GM19372 (cell line): ENCODE measurements around the gene SCP2D1.

Experiments
- ATAC-seq: cut with Tn5 transposase; IDR thresholded peaks from one replicate; pipeline ENCODE4 v1.9.1; 2021; ENCODE audit warnings: mild to moderate bottlenecking, low read depth, moderate library complexity; ENCODE audit not compliant: unreplicated experiment

The SCP2D1 gene

DNA sequence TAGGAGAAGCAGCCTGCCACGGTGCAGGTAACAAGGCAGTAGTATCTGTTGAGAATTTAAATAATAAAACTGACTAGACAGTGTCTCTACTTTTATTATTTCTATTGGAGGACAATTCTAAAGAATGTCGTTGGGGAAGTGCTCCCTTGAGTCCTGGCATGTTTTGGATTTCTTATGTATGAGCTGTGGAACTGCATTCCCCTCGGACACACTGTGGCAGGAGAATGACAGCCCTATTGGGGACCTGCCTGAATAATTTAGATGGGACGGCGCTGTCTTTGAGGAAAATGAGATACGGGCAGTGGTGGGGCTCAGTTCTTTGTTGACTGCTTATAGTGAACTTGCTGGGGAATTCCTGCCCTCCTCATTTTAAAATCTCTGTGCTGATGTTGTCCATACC lies 2.4 kb upstream of the SCP2D1 start:
- no peak for ATAC-seq

DNA sequence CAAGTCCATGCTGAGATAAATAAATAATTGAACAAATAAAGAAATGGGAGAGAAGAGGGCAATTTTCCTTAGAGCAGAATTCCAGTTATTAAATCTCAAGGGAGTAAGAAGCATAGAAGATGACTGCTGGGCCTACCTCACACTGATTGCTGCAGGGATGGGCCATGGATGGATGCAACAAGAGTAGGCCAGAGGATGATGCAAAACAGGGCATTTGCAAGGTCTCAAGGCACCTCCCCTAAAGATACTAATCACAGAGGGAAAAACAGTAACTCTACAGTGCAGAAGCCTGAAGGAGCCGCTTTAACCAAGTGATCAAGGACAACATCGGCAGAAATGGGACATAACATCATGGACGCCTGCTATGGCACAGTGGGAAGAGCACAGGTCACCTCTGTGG lies 1.7 kb upstream of the SCP2D1 start:
- ATAC-seq = no peak

- ATAC-seq = peak; percentile 59
These were observed 1.8 kb downstream of the SCP2D1 start for GRCh38 chr20:18815194-18815942.

GRCh38 chr20:18822832-18823231 lies 9.2 kb downstream of the SCP2D1 start:
- ATAC-seq = no peak

- ATAC-seq = no peak
These were observed 18.4 kb downstream of the SCP2D1 start for GRCh38 chr20:18831830-18832499.

GRCh38 chr20:18832546-18833200 lies 19.1 kb downstream of the SCP2D1 start:
- no peak for ATAC-seq

GRCh38 chr20:18835466-18836256 lies 22.1 kb downstream of the SCP2D1 start:
- ATAC-seq = no peak

- no peak for ATAC-seq
These were observed 24.1 kb downstream of the SCP2D1 start for GRCh38 chr20:18837718-18838117.

GRCh38 chr20:18839507-18840247 lies 26.1 kb downstream of the SCP2D1 start:
- no peak for ATAC-seq

- no peak for ATAC-seq
These were observed 26.7 kb downstream of the SCP2D1 start for GRCh38 chr20:18840248-18840645.

- no peak for ATAC-seq
These were observed 31.4 kb downstream of the SCP2D1 start for GRCh38 chr20:18845017-18845416.

- ATAC-seq = no peak
These were observed 33.7 kb downstream of the SCP2D1 start for GRCh38 chr20:18847226-18847755.

- ATAC-seq = no peak
These were observed 35.5 kb downstream of the SCP2D1 start for GRCh38 chr20:18849131-18849530.

DNA sequence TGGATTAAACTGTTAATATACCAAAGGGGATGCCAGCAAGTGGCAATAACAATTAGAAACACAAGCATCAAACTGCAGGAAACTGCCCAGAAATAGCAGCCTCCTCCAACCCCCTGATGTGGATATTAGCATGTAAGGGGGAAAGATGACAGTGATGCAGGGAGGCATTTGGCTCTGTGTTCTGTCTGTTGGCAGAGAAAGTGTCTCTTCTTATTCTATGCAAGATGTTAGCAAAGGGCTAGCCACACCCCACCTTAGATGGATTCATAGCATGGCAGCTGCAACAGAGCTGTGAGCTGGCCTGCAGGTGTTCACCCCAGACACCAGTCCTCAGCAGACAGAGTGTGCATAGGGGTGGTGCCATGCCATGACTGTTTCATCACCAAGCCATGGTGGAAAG lies 38.0 kb downstream of the SCP2D1 start:
- no peak for ATAC-seq

DNA sequence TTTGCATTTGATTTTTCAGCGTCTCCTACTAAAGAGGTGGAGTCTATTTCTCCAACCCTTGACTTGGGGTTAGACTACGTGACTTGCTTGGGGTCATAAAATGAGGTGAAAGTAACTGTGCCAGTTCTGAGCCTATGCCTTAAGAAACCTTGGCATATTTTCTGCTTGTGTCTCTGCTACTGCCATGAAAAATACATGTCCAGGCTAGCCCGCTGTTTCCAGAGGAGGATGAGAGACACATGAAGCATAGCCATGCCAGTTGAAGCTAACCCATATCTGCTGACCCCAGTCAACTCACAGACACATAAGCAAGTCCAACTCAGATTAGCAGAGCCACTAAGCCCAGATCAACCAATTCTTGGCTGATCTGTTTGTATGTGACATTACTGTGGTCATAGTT lies 38.7 kb downstream of the SCP2D1 start:
- ATAC-seq = no peak

DNA sequence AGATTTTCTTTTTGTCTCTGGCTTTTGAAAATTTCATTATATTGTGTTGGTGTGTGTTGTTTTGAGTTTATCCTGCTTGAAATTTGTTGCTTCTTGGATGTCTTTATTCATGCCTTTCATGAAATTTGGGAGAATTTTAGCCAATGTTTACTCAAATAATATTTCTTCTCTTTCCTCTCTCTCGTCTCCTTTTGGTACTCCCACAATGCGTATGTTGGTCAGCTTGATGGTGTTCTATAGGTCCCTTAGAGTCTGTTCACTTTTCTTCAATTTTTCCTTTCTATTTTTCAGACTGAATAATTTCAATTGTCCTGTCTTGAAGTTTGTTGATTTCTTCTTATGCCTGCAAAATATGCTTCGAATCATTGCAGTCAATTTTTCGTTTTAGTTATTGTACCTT lies 39.6 kb downstream of the SCP2D1 start:
- ATAC-seq = no peak

DNA sequence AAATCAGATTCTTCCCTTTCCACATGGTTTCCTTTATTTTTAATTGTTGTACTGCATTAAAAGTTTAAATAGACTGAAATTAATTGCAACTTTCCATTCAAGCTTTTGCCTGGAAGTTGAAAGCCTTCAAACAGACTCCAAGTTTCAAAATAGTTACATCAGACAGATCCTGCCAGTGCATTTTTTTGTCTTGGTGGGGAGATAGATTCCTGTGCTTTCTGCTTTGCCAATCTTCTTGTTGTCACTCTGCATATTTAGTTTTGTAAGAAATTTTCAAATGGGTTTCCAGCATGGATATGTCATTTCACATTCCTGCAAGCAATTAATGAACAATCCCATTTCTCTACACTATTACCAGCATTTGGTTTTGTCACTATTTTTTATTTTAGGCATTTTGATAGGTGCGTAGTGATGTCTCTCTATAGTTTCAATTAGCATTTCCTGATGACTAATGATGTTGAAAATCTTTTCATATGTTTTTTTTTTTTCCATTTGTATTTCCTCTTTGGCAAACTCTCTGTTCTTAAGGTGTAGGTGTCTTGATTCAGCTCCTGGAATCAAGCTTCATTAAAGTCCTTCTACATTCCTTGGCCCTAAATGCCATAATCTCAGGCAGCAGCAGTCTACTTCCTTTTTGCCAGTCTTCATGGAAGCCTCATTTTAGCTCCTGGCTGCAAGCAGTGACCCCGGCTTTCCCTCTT lies 40.5 kb downstream of the SCP2D1 start:
- no peak for ATAC-seq

DNA sequence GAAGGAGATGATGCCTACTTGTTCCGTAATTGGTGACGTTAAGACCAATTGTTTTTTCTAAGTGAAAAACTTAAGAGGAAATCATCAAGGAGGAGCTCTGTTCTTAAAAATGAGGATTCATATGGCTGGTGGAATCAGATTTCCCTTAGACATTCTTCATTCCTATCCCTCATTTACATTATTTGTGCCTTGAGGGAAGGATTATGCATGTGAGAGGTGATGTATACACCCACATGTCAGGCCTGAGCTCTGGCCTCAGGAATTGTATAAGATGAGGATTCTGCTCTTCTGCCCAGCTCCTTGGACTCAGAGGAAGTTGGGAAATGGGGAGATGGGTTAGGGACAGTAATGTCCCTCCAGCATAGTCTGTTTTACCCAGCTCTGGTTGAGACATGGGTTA lies 42.3 kb downstream of the SCP2D1 start:
- ATAC-seq = no peak

GRCh38 chr20:18856873-18857272 lies 43.3 kb downstream of the SCP2D1 start:
- no peak for ATAC-seq
